Activated naive CD8-positive, alpha-beta T cell treated with anti-CD3 and anti-CD28 coated beads, Interleukin-2, amount 50 U/mL, for 24 hours (primary cell): ENCODE results near the gene ABCC8.

Experiments
- ATAC-seq: fragments of 150-1000 bp; cut with Tn5 transposase; one replicate; pipeline ENCODE4 v1.10.0; 2021
- DNase-seq: peaks from one replicate; pipeline ENCODE4 v3.0.0; 2021
- H3K27ac Mint-ChIP-seq: one replicate; pipeline ENCODE4 v1.8.0; 2021; ENCODE audit warnings: mild to moderate bottlenecking, mixed read lengths
- H3K27me3 Mint-ChIP-seq: one replicate; pipeline ENCODE4 v1.8.0; 2021; ENCODE audit warnings: mixed read lengths
- H3K36me3 Mint-ChIP-seq: one replicate; pipeline ENCODE4 v1.8.0; 2021; ENCODE audit warnings: low read depth, mixed read lengths
- H3K4me1 Mint-ChIP-seq: one replicate; pipeline ENCODE4 v1.8.0; 2021; ENCODE audit warnings: mixed read lengths
- H3K4me3 Mint-ChIP-seq: one replicate; pipeline ENCODE4 v1.8.0; 2021; ENCODE audit warnings: mild to moderate bottlenecking, moderate library complexity, mixed read lengths
- H3K9me3 Mint-ChIP-seq: one replicate; pipeline ENCODE4 v1.8.0; 2021; ENCODE audit warnings: mixed read lengths

Gene ABCC8

DNA sequence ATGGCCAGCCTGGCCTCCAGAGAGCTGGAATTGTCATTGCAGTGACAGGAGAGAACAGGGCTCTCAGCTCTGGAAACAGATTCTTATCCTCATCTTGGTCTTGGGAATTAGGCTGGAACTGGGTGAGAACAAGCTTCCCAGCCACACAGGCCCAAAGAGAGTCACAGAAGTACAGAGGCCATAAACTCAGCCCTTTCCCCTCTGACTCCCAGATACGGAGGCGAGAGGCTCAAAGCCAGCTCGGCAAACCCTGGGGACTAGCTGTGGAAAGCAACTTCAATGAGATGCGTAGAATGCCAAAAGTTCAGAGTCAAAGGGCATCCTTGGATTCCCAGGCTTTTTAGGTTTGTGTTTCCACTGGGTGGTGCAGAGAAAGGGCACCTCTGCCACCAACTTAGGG, 14.3 kb upstream of the ABCC8 start:
- ATAC-seq (no peak), DNase-seq (no peak)
- Mint-ChIP-seq H3K27me3 (peaks cover 3% of the 10 kb centered on the region), H3K27ac (no peak overlapping the region), H3K4me1 (no peaks in the 10 kb centered on the region), H3K4me3 (no peak overlapping the region), H3K36me3 (no peaks in the 10 kb centered on the region), H3K9me3 (no peaks in the 10 kb centered on the region)

DNA sequence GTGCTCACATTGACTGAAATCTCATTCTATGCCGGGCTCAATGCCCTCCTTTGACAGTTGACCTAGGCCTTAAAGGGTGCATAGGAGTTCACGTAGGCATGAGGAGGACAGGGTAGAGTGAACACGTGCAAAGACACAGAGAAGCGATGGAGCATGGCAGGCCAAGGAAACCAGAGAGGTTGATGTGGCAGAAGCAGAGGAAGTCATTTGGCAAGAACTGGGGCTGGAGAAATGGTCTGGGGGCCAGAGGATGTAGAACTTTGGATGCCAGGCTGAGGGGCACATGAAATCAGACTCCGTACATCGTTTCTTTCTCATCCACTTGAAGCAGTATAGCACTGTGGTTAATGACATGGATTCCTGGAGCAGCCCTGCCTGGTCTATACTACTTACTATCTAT, 13.6 kb upstream of the ABCC8 start:
- DNase-seq (no peak), ATAC-seq (no peak)
- H3K4me1 Mint-ChIP-seq, result no peaks in the 10 kb centered on the region
- no peaks in the 10 kb centered on the region for H3K36me3 Mint-ChIP-seq
- no peak overlapping the region for H3K27ac Mint-ChIP-seq
- H3K4me3 Mint-ChIP-seq, result no peak overlapping the region
- H3K27me3 Mint-ChIP-seq, result peaks cover 3% of the 10 kb centered on the region
- no peaks in the 10 kb centered on the region for H3K9me3 Mint-ChIP-seq

DNA sequence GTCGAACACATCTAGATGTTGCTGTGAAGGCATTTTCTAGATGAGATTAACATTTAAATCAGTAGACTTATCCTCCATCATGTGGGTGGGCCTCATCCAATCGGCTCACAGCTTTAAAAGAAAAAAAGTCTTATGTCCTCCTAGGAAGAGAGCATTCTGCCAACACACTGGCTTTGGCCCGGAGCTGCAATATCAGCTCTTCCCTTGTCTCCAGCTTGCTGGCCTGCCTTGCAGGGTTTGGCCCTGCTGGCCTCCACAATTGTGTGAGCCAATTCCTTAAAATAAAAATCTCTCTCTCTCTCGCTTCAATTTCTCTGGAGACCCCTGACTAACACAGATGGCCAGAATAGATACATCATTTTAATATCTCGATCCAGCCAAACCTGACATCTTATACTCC, 13.1 kb upstream of the ABCC8 start:
- DNase-seq, result no peak
- no peak overlapping the region for H3K4me3 Mint-ChIP-seq
- peaks cover 3% of the 10 kb centered on the region for H3K27me3 Mint-ChIP-seq
- no peaks in the 10 kb centered on the region for H3K9me3 Mint-ChIP-seq
- H3K4me1 Mint-ChIP-seq, result no peaks in the 10 kb centered on the region
- H3K36me3 Mint-ChIP-seq, result no peaks in the 10 kb centered on the region
- no peak for ATAC-seq
- no peak overlapping the region for H3K27ac Mint-ChIP-seq

DNA sequence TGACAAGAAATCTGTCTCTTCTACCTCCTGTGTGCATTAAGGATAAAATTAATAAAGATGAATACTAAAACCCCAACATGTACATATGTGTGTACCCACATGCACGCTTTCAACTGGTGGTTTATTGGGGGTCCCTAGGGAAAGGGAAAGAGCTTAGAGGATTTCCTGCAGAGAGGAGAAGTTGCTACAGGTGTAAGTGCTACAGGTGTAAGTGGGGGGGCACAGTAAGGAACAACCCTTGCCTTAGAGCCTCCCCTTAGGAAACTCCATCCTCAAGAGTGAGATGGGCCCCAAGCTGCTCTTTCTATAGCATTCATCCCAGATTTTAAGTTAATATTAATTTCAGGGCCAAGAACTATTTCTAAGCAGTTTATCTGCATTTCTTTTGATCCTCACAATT, 11.9 kb upstream of the ABCC8 start:
- no peak overlapping the region for H3K4me3 Mint-ChIP-seq
- H3K4me1 Mint-ChIP-seq, result no peaks in the 10 kb centered on the region
- H3K36me3 Mint-ChIP-seq, result no peaks in the 10 kb centered on the region
- H3K27me3 Mint-ChIP-seq, result peaks cover 3% of the 10 kb centered on the region
- DNase-seq, result no peak
- H3K27ac Mint-ChIP-seq, result no peak overlapping the region
- peaks cover 6% of the 10 kb centered on the region for H3K9me3 Mint-ChIP-seq
- ATAC-seq, result no peak

DNA sequence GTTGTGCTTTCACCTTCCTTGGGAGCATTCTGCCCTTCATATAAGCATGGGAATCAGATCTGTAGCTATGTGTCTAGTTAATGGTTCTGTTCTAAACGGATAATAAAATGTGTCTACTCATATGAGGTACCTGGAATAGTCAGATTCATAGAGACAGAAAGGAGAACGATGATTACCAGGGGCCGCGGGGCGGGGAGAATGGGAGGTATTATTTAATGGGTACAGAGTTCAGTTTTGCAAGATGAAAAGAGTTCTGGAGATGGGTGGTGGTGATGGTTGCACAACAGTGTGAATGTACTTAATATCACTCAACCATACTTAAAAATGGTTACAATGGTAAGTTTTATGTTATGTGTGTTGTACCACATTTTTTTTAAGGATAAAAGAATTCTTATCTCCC, 10.0 kb upstream of the ABCC8 start:
- DNase-seq, result no peak
- Mint-ChIP-seq H3K4me1 (no peaks in the 10 kb centered on the region), H3K36me3 (no peaks in the 10 kb centered on the region), H3K27ac (no peak overlapping the region), H3K9me3 (peaks cover 9% of the 10 kb centered on the region), H3K4me3 (no peak overlapping the region), H3K27me3 (peaks cover 3% of the 10 kb centered on the region)
- ATAC-seq, result no peak

DNA sequence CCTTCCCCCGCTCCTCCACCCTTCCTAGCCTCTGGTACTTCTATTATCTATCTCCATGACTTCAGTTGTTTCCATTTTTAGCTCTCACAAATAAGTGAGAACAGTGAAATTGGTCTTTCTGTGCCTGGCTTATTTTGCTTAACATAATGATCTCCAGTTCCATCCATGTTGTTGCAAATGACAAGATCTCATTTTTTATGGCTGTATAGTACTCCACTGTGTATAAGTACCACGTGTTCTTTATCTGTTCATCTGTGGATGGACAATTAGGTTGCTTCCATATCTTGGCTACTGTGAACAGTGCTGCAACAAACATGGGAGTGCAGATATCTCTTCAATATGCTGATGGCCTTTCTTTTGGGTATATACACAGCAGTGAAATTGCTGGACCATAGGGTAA, 6.9 kb upstream of the ABCC8 start:
- peaks cover 17% of the 10 kb centered on the region for H3K27me3 Mint-ChIP-seq
- H3K4me1 Mint-ChIP-seq, result no peaks in the 10 kb centered on the region
- no peak for ATAC-seq
- no peak for DNase-seq
- peaks cover 9% of the 10 kb centered on the region for H3K9me3 Mint-ChIP-seq
- no peak overlapping the region for H3K4me3 Mint-ChIP-seq
- no peak overlapping the region for H3K27ac Mint-ChIP-seq
- H3K36me3 Mint-ChIP-seq, result no peaks in the 10 kb centered on the region

DNA sequence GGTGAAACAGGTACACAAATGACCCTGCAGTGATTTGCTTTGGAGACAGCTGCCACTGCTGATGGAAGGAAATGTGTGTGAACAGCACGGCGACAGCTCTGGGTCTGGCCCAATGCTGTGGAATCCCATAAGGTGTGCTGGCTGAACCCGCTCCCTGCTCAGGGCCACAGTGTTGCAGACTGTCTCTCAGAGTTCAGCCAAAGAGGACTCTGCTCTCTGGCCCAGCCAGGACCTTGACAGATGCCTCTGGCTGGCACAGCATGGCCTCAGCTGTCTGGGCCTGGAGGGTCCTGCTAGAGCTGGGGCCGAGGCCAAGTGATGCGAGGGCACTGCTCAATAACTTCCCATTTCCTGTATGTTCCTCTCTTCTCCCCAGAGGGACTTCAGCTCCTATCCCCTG, 5.3 kb upstream of the ABCC8 start:
- H3K4me3 Mint-ChIP-seq, result no peak overlapping the region
- H3K27me3 Mint-ChIP-seq, result peaks cover 26% of the 10 kb centered on the region
- DNase-seq (no peak), ATAC-seq (no peak)
- H3K27ac Mint-ChIP-seq, result no peak overlapping the region
- H3K9me3 Mint-ChIP-seq, result peaks cover 9% of the 10 kb centered on the region
- H3K4me1 Mint-ChIP-seq, result no peaks in the 10 kb centered on the region
- H3K36me3 Mint-ChIP-seq, result no peaks in the 10 kb centered on the region

DNA sequence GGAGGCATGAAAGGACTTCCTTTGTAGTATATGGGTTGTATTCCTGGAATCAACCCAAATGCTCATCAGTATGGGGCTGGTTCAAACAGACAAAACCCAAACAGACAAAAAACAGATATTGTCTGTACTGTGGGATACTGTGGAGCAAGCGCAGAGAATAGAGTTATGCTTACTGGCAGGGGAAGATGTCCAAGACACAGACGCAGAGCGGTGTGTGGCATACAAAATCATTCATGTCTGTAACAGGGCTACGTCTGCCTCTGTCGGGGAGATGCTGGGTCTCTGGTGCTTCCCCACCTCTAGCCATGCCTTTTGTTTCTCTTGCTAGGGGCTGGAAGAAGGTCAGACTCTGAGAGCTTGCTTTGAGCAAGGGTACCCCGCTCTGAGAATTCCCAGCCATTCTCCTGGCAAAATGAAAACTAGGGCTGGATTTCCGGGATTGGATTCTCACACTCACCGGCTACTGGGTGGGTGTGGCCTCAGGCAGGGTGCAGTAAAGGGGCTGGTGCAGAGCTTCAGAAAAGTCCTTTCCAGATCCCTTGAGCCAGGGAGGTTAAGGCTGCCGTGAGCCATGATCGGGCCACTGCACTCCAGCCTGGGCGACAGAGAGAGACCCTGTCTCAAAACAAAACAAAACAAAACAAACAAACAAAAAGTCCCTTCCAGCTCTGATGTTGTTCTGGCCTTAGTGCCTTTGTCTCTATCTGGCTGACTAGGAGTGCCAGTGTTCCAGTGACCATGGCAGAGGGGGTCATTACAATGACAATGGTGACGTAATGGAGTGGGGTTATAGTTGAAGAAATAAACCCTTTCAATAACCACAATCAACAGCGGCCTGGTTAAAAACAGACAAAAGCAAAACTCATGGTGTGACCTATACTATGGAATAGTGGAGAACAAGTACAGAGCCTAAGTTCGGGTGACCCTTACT, 2.9 kb upstream of the ABCC8 start:
- no peak overlapping the region for H3K27ac Mint-ChIP-seq
- H3K36me3 Mint-ChIP-seq, result no peaks in the 10 kb centered on the region
- ATAC-seq (no peak), DNase-seq (no peak)
- no peak overlapping the region for H3K4me3 Mint-ChIP-seq
- H3K27me3 Mint-ChIP-seq, result peaks cover 44% of the 10 kb centered on the region
- H3K4me1 Mint-ChIP-seq, result peaks cover 2% of the 10 kb centered on the region
- H3K9me3 Mint-ChIP-seq, result peaks cover 9% of the 10 kb centered on the region

DNA sequence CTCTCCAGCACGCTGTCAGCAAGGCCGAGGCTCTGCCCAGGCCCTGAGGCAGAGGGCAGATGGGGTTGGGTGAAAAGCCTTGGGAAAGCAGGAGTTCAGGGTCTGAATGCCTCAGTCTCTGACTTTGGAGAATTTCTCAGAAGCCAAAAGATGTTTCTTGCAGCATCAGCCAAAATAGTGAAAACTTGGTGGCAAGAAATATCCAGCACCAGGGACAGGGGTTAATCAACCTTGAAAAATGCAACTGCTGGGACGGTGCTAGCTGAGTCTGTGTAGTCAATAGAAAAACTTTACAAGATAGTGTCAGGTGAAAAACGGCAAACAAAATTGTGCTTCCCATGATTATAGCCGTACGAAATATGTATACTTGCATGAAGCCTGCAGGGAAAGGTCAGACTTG, 1.4 kb upstream of the ABCC8 start:
- Mint-ChIP-seq H3K9me3 (no peaks in the 10 kb centered on the region), H3K4me3 (no peak overlapping the region), H3K4me1 (peaks cover 2% of the 10 kb centered on the region), H3K36me3 (no peaks in the 10 kb centered on the region), H3K27me3 (peaks cover 57% of the 10 kb centered on the region), H3K27ac (no peak overlapping the region)
- DNase-seq (no peak), ATAC-seq (no peak)

DNA sequence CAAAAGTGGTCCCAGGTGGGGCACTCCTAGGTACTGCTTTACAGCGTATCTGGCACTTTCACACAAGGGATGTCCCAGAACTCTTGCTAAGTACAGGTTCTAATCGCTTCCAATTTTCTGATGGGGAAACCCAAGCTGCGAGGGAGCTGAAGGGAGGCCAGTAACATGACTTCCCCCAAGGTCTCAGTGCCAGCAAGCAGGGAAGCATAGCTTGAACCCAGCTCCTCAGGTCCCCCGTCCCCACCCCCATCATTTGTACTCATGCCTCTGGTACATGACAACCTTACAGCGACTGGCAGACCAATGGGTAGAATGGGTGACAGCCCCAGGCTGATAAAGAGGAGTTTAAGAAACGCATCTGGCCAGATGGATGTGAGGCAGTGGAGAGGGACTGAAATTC, 716 bp upstream of the ABCC8 start:
- no peak overlapping the region for H3K4me3 Mint-ChIP-seq
- H3K4me1 Mint-ChIP-seq, result peaks cover 2% of the 10 kb centered on the region
- no peaks in the 10 kb centered on the region for H3K36me3 Mint-ChIP-seq
- H3K27me3 Mint-ChIP-seq, result peaks cover 62% of the 10 kb centered on the region
- no peak for ATAC-seq
- no peaks in the 10 kb centered on the region for H3K9me3 Mint-ChIP-seq
- no peak overlapping the region for H3K27ac Mint-ChIP-seq
- no peak for DNase-seq

DNA sequence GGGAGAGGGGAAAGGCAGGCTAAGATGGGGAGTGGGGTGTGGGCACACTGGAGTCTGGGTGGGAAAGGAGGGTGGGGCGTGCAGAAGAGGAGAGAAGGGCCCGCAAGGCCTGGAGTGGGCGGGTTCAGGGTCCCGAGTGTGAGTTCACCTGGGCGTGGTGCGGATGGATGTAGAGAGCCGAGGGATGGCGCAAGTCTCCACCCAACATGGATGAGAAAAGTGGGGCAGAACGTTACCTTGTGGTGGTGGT, 364 bp upstream of the ABCC8 start:
- Mint-ChIP-seq H3K4me1 (peaks cover 2% of the 10 kb centered on the region), H3K36me3 (no peaks in the 10 kb centered on the region), H3K9me3 (no peaks in the 10 kb centered on the region), H3K27ac (no peak overlapping the region), H3K27me3 (peaks cover 63% of the 10 kb centered on the region), H3K4me3 (no peak overlapping the region)
- ATAC-seq (no peak), DNase-seq (no peak)

DNA sequence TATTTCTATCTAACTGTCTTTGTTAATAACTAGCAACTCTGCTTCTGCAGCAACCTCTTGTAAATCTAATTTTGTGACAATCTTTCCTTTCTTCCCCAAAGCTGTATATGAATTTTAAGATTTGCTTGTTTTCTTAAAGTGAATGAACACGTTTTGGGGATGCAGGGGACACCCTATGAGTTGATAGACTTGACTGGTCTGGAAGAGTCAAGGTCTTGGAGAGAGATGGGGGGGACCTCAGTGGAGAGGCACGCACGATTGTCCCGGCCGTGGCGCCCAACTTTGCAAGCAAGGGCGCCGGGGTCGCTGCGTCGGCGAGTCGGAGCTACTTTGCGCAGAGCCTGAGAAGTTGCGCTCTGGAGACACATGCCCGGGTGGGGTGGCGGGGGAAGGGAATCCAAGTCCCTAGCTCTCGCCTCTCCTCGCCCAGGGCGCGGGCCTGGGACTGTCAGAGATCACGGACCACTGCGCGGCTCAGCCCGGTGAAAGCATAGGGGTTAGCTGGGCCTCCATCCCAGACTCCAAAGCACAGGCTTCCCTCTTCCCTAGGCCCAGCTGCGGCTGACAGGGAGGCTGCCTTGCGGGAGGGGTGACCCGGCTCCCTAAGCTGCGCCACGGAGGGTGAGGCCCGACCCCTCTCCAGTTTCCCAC, 854 bp downstream of the ABCC8 start:
- ATAC-seq (no peak), DNase-seq (no peak)
- H3K4me1 Mint-ChIP-seq, result peaks cover 2% of the 10 kb centered on the region
- no peak overlapping the region for H3K4me3 Mint-ChIP-seq
- no peaks in the 10 kb centered on the region for H3K9me3 Mint-ChIP-seq
- no peaks in the 10 kb centered on the region for H3K36me3 Mint-ChIP-seq
- no peak overlapping the region for H3K27ac Mint-ChIP-seq
- peaks cover 63% of the 10 kb centered on the region for H3K27me3 Mint-ChIP-seq

DNA sequence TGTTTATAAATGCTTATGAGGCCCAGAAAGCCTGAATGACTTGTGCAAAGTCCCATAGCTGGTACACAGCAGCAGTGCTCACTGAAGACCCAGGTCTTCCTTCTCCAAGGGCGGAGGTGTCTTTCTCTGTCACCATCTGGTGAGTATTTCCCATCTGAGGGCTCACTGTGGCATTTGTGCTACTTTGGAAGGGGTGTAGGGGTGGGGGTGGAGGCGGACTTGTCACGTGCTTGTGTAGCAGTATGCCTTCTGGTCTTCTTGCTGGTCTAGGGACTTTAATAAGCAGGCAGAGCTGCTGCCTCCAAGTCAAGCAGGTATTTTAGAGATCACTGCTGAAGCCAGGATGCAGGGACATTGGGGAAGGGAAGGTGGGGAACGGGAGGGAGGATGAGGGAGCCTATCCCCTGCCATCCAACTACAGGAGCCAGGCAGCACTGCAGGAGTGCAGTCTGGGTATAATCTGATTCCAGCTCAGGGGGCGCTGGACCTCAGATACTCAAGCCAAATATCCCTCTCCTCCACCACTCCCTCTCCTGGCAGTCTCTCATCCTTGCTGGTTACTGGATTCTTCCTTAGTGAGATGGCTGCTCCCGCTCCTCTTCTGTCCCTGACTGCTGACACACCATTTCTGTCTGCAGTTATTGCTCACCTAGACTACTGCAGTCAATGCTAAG, 3.4 kb downstream of the ABCC8 start:
- H3K36me3 Mint-ChIP-seq, result no peaks in the 10 kb centered on the region
- ATAC-seq (no peak), DNase-seq (no peak)
- H3K27ac Mint-ChIP-seq, result no peak overlapping the region
- H3K9me3 Mint-ChIP-seq, result no peaks in the 10 kb centered on the region
- peaks cover 2% of the 10 kb centered on the region for H3K4me1 Mint-ChIP-seq
- H3K4me3 Mint-ChIP-seq, result no peak overlapping the region
- peaks cover 46% of the 10 kb centered on the region for H3K27me3 Mint-ChIP-seq

DNA sequence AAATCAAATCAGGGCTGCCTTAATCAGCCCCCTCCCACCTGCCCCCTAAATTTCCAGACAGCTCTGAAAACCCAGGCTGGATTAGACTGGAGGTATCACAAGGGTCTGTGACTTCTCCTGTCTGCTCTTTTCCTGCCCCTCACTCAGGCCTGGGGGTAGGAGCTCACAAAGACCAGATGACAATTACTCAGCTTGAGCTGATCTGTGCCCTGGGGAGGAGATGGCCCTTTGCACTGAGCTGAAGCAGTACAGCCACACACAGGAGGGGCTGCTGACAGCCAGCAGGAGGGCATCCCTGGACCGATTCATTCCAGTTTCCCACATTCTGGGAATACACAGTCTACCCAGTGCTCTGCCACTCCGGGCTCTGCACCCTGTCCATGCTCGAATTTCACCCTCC, 4.2 kb downstream of the ABCC8 start:
- ATAC-seq (no peak), DNase-seq (no peak)
- Mint-ChIP-seq H3K4me1 (peaks cover 2% of the 10 kb centered on the region), H3K27me3 (peaks cover 42% of the 10 kb centered on the region), H3K36me3 (no peaks in the 10 kb centered on the region), H3K9me3 (no peaks in the 10 kb centered on the region), H3K27ac (no peak overlapping the region), H3K4me3 (no peak overlapping the region)

DNA sequence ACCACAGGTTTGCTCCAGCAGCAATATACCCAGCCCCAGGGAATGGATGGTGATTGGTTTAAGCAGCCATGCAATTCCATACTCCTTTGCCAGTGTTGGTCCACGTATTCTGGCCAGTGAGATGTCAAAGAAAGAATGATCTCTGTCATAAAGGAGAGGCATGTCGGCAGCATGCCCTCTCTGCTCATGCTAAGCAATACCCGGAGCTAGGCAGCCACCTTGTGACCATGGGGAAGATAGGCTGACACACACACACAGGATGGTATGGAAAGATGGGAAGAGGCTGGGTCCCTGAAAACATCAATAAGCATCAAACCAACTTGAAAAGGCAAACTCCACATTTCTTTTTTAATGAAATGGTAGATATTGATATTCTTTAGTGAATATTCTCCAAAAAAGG, 5.1 kb downstream of the ABCC8 start:
- no peak for ATAC-seq
- peaks cover 36% of the 10 kb centered on the region for H3K27me3 Mint-ChIP-seq
- H3K4me1 Mint-ChIP-seq, result peaks cover 2% of the 10 kb centered on the region
- no peak overlapping the region for H3K27ac Mint-ChIP-seq
- H3K9me3 Mint-ChIP-seq, result no peaks in the 10 kb centered on the region
- no peak for DNase-seq
- H3K4me3 Mint-ChIP-seq, result no peak overlapping the region
- H3K36me3 Mint-ChIP-seq, result no peaks in the 10 kb centered on the region
